HG02970 (cell line): Measurements from ENCODE around the gene DCTN3.

Experiments used
- ATAC-seq: cut with Tn5 transposase; IDR thresholded peaks from one replicate; pipeline ENCODE4 v1.9.1; 2021; ENCODE audit warnings: mild to moderate bottlenecking, moderate library complexity, moderate number of reproducible peaks; ENCODE audit not compliant: unreplicated experiment, low FRiP score

The DCTN3 gene

GRCh38 chr9:34625186-34625486 is 4.8 kb upstream of the DCTN3 start:
- no peak for ATAC-seq

DNA sequence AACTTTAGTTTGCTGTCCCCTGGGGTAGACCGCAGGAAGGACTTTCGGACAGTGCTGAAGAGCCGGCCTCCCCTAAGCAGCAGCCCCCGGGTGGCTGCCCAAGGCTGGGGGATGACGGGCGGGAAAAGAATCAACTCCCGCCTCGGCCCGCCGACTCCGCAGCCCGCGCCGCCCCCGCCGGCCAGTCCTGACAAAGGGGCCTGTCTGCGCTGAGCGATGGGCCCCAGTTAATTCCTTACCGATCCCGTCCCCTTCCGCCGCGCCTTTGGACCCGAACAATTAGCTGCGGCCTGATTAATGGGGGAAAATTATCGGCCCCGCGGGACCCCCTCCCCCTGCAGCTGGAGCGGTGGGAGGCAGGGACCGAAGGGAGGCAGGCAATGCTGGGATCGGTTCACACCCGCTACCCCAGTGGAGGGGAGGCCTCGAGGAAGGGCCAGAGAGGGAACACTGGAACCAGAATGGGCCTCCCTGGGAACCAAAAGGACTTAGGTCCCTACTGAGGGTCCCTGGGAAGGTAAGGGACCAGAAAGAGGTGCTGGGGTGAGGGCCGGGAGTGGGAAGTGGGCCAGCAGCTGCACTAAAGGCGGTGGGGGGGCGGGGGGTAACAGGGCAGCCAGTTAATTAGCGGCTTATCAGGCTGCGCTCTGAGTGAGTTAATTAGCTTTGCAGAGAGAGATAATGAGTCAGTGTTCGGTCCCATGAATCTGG is 4.3 kb upstream of the DCTN3 start:
- ATAC-seq = no peak

- ATAC-seq = no peak
These were observed 3.3 kb upstream of the DCTN3 start for GRCh38 chr9:34623374-34624235.

GRCh38 chr9:34615132-34615531 is 5.2 kb downstream of the DCTN3 start:
- ATAC-seq = no peak

- ATAC-seq = no peak
These were observed 7.4 kb downstream of the DCTN3 start for GRCh38 chr9:34612788-34613390.

GRCh38 chr9:34611811-34612787 is 8.2 kb downstream of the DCTN3 start, which contains the start of gene RPP25L:
Gene RPP25L, minus strand, starts transcription at chr9:34612097. Its CDS starts 801 bp downstream, at chr9:34611296.
- ATAC-seq = peak; percentile 80

DNA sequence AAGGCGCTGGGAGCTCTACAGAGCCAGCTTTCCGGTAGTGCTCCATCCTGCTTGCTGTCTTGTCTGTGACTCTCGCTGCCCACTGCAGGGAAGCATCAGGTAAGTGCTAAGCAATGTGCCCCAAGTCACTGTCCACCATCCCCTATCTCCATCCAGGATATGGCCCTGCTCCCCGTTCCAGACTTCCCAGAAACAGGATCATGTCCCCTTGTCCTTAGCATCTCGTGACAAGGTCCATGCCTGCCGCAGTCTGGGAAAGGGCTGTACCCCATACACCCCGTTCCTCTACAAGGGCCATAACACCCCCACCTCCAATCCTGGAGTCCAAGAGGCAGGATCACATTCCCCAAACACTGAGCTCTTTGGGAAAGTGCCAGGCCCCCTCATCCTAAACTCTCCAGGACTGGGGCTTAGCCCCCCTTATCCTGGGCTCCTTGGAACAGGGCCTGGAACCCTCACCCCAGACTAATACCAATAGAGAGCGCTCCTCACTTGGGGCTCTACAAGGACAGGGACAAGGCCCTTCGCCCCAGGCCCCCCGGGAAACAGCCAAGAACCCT is 9.0 kb downstream of the DCTN3 start:
- ATAC-seq = no peak

DNA sequence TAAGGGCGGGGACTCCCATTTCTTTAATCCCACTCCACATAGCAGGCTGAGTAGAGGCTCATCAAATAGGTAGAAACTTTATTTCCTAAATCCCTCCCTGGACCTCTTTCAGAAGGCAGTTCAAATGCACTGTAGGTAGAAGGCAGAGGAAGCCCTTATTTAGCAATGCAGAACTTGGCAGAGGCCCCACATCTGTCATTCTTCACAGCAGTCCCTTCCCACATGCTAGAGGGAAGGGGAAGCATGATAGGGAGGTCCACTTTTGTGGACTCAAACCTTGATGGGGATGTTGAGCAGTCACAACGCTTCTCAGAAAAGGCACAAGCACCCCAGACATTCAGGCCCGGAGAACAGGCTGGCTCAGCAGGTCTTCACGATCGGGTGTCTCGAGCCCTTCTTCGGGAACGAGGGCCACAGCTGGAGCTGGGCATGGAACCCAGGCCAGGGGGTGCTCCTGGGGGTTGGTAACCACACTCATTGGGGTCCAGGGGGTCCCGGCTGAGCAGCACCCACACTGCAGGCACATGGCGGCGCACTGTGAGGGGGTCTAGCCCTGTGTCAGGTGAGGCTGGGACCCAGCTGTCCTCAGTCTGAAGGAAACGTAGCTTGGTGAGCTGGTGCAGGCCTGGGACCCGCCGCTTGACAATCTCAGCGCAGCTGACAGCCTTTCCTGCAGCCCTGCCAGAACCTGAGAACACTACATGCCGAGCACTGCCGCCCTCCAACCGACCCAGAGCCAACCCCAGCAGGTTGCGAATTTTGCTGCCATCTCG is 9.7 kb downstream of the DCTN3 start:
- no peak for ATAC-seq

- ATAC-seq = no peak
These were observed 13.0 kb downstream of the DCTN3 start for GRCh38 chr9:34607331-34607730.

- no peak for ATAC-seq
These were observed 13.4 kb downstream of the DCTN3 start for GRCh38 chr9:34606905-34607304.

GRCh38 chr9:34606190-34606589 is 14.1 kb downstream of the DCTN3 start:
- ATAC-seq = no peak

GRCh38 chr9:34603610-34604231 is 16.6 kb downstream of the DCTN3 start:
- ATAC-seq = peak; percentile 73

GRCh38 chr9:34601937-34602573 is 18.2 kb downstream of the DCTN3 start:
- no peak for ATAC-seq

GRCh38 chr9:34600908-34601307 is 19.4 kb downstream of the DCTN3 start:
- no peak for ATAC-seq

DNA sequence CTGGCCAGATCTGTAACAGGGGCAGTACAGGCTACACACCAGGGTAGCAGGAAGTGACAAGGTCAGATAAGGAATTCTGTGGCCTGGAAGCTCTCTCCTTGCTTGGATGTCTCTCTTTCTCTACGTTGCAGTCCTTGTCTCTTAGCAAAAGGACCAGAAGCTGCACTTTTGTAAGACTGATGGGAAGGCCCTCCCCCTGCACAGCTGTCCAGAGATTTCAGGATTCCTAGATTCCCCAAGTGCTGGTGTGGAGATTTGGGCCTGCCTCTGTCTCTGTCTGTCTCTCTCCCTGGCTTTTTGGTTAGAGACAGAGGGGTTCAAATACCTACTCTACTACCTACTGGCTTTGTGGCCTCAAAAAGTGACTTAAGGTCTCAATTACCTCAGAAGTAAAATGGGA is 20.7 kb downstream of the DCTN3 start:
- no peak for ATAC-seq

- no peak for ATAC-seq
These were observed 26.1 kb downstream of the DCTN3 start for GRCh38 chr9:34594177-34594576.

DNA sequence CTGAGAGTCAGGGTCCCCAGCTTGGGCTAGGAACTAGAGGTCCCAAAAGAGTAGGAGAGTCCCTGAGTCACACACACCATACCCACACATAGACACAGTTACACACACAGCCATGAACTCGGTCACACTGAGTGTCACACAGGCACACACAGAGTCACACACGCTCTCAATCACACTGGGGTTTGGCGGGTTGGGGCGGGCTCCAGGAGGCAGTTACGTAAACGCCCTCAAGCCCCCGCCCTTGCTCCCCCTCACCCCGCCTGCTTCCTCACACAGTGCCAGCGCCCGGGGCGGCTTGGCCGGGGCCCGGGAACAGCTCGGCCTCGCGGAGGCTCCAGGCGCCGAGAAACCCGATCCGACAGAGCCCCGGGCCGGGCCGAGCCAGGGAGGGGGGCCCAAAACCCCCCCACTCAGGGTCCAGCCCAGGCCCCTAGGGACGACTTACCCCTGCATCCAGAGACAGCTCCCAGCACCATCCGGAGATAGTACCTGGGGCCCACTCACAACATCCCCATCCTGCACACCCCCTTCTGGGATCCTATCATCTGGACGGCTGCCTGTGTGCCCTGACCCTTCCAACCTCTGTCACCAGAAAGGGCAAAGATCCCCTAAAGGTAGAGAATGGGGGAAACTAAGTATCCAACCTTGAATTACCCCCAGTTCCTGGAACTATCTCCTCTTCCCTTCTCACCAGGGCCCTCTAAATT is 27.2 kb downstream of the DCTN3 start:
- ATAC-seq = no peak
